ENCODE measurements around the gene STK11. TPM values are rescaled to one million over a fixed set of nuclear protein-coding genes. Genes with fewer than 3 reads are reported as not detected.
A peak's percentile ranks its signal among the peaks of the same experiment; 100 is the strongest.
"Not testable (repeated sequence)": the region's sequence is repeated elsewhere in the genome, so short reads cannot be mapped to it uniquely, and the experiment has no call there.

STK11 gene
- total RNA-seq, 1 donor from 2014 or later, result 69.6 TPM

DNA sequence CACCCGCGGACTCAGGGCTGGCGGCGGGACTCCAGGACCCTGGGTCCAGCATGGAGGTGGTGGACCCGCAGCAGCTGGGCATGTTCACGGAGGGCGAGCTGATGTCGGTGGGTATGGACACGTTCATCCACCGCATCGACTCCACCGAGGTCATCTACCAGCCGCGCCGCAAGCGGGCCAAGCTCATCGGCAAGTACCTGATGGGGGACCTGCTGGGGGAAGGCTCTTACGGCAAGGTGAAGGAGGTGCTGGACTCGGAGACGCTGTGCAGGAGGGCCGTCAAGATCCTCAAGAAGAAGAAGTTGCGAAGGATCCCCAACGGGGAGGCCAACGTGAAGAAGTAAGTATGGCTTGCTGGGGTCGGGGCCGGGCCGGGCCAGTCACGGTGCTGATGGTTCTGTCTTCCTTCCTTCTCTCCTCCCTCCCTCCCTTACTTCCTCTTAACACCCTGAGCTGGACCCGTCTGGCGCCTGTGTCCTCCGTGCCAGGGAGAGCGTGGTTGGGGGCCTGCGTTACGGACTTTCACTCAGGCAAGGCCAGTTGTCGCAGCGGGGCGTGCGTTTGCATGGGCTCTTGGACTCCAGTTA, 1.4 kb downstream of the STK11 start:
- no peaks in the 10 kb centered on the region for H3K9me3 Mint-ChIP-seq
- peak overlapping the region; percentile 95 for H3K4me3 Mint-ChIP-seq
- no peaks in the 10 kb centered on the region for H3K27me3 Mint-ChIP-seq (ENCODE audit: insufficient read depth)
- H3K36me3 Mint-ChIP-seq (ENCODE audit: low read depth), result peaks cover 14% of the 10 kb centered on the region
- peak; percentile 11 for DNase-seq (ENCODE audit: low spot score)
- H3K27ac Mint-ChIP-seq, result peak overlapping the region; percentile 93
- intact Hi-C loops (cut with micrococcal nuclease), result no loop called here
- peaks cover 18% of the 10 kb centered on the region for H3K4me1 Mint-ChIP-seq (ENCODE audit: low read depth)

DNA sequence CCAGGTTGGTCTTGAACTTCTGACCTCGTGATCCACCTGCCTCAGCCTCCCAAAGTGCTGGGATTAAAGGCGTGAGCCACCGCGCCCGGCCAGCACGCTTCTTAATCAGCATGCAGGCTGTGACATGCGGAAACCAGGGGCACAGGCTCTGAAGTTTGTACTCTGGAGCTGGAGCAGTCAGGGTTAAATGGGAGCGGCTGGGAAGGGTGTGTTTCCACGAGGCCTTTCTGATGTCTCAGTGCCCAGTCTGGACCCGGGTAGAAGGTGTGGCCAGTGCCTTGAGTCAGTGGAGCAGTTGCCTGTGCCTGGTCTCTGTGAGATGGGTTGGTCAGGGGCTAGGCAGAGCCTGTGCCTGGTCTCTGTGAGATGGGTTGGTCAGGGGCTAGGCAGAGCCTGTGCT, 3.3 kb downstream of the STK11 start:
- H3K27ac Mint-ChIP-seq; intact Hi-C loops (cut with micrococcal nuclease); H3K27me3 Mint-ChIP-seq (ENCODE audit: insufficient read depth); DNase-seq (ENCODE audit: low spot score); H3K9me3 Mint-ChIP-seq: not testable (repeated sequence)
- Mint-ChIP-seq H3K4me3 (peak overlapping the region; percentile 33), H3K36me3 (ENCODE audit: low read depth) (peaks cover 17% of the 10 kb centered on the region), H3K4me1 (ENCODE audit: low read depth) (peaks cover 17% of the 10 kb centered on the region)

DNA sequence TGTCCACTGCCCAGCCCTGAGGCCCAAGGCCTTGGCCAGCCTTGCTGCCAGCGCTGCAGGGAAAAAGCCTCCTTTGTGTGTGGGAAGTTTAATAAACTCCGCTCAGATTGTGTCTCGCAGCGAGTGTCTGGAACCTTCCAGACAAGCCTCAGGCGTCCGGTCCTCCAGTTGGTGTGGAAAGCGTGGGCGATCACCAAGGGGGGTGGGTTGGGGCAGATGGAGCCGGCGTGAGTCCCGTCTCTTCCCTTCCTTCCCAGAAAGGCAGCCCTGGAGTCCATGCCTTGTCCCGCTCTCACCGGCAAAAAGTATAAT, 4.6 kb downstream of the STK11 start:
- intact Hi-C loops (cut with micrococcal nuclease), result no loop called here
- no peaks in the 10 kb centered on the region for H3K9me3 Mint-ChIP-seq
- H3K4me1 Mint-ChIP-seq (ENCODE audit: low read depth), result peaks cover 18% of the 10 kb centered on the region
- peak overlapping the region; percentile 39 for H3K4me3 Mint-ChIP-seq
- H3K27me3 Mint-ChIP-seq (ENCODE audit: insufficient read depth), result no peaks in the 10 kb centered on the region
- H3K27ac Mint-ChIP-seq, result no peak overlapping the region
- peaks cover 20% of the 10 kb centered on the region for H3K36me3 Mint-ChIP-seq (ENCODE audit: low read depth)
- no peak for DNase-seq (ENCODE audit: low spot score)

- H3K4me3 Mint-ChIP-seq, result no peak overlapping the region
- H3K27ac Mint-ChIP-seq, result no peak overlapping the region
- DNase-seq (ENCODE audit: low spot score), result no peak
- H3K27me3 Mint-ChIP-seq (ENCODE audit: insufficient read depth), result no peaks in the 10 kb centered on the region
- peaks cover 18% of the 10 kb centered on the region for H3K4me1 Mint-ChIP-seq (ENCODE audit: low read depth)
- peaks cover 19% of the 10 kb centered on the region for H3K36me3 Mint-ChIP-seq (ENCODE audit: low read depth)
- H3K9me3 Mint-ChIP-seq, result no peaks in the 10 kb centered on the region
- intact Hi-C loops (cut with micrococcal nuclease), result no loop called here
Observed at GRCh38 chr19:1211494-1212234, 6.1 kb downstream of the STK11 start.

GRCh38 chr19:1213391-1214286, 8.1 kb downstream of the STK11 start:
- Mint-ChIP-seq H3K4me1 (ENCODE audit: low read depth) (peaks cover 18% of the 10 kb centered on the region), H3K4me3 (peak overlapping the region; percentile 78), H3K36me3 (ENCODE audit: low read depth) (peaks cover 18% of the 10 kb centered on the region), H3K27me3 (ENCODE audit: insufficient read depth) (no peaks in the 10 kb centered on the region), H3K9me3 (no peaks in the 10 kb centered on the region), H3K27ac (peak overlapping the region; percentile 95)
- intact Hi-C loops (cut with micrococcal nuclease), result no loop called here
- peak; percentile 58 for DNase-seq (ENCODE audit: low spot score)

- Mint-ChIP-seq H3K9me3 (no peaks in the 10 kb centered on the region), H3K4me3 (peak overlapping the region; percentile 78), H3K27me3 (ENCODE audit: insufficient read depth) (no peaks in the 10 kb centered on the region), H3K4me1 (ENCODE audit: low read depth) (peaks cover 18% of the 10 kb centered on the region), H3K36me3 (ENCODE audit: low read depth) (peaks cover 18% of the 10 kb centered on the region), H3K27ac (peak overlapping the region; percentile 95)
- intact Hi-C loops (cut with micrococcal nuclease), result no loop called here
- DNase-seq (ENCODE audit: low spot score), result no peak
Observed at GRCh38 chr19:1214299-1214861, 8.8 kb downstream of the STK11 start.

DNA sequence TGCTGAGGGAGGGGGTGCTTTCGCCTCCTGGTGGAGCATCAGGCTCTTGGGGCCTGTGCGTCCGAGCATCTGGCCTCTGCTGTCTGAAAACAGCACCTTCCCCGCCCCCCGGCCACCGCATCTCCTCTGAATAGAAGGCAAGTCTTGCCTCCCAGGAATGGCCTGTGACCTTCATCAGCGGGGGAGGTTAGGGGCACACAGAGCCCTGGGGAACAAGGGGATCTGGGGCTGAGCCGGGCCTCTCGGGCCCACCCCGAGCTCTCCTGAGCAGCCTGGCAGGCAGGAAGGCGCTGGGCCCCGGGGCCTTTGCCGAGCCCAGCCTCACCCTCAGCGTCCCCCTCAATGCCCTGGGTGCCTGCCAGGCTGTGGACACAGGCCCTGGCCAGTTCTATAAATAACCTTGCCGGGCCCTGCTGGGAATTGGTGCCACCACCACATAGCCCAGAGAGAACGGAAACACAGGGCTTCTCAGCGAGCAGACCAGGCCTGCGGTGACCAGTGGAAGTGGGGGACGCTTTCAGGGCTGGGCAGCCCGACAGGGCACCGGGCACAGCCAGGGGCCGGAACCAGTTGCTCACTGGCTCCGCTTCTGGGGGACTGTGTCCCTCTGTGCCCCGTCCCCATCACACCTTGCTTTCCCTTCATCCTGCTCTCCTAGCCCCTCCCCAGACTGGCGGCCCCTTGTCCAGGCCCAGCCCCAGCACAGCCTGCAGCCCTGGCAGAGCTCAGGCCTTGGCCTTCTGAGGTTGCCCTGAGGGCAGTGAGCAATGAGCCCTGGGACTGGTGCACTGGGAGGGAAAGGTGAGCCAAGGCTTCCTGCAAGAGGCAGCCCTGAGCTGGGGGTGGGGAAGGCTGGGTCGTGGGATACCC, 9.5 kb downstream of the STK11 start:
- H3K4me3 Mint-ChIP-seq, result no peak overlapping the region
- no peak overlapping the region for H3K27ac Mint-ChIP-seq
- no peaks in the 10 kb centered on the region for H3K27me3 Mint-ChIP-seq (ENCODE audit: insufficient read depth)
- no peaks in the 10 kb centered on the region for H3K9me3 Mint-ChIP-seq
- no peak for DNase-seq (ENCODE audit: low spot score)
- intact Hi-C loops (cut with micrococcal nuclease), result no loop called here
- peaks cover 16% of the 10 kb centered on the region for H3K36me3 Mint-ChIP-seq (ENCODE audit: low read depth)
- peaks cover 18% of the 10 kb centered on the region for H3K4me1 Mint-ChIP-seq (ENCODE audit: low read depth)

DNA sequence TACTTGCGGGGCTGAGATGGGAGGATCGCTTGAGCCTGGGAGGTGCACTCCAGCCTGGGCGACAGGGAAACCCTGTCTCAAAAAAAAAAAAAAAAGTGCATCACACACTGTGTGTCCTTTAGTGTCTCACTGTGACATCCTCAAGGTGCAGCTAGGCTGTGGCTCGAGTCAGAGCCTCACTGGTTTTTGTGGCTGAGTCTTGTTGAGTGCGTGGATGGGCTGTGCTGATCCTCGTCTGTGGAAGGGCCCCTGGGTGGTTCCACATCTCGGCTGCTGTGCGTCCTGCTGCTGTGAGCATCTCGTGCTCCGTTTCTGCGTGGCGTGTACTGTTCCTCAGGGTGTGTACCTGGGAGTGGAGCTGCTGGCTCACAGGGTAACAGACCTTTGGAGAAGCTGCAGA, 11.2 kb downstream of the STK11 start:
- no peaks in the 10 kb centered on the region for H3K9me3 Mint-ChIP-seq
- H3K27me3 Mint-ChIP-seq (ENCODE audit: insufficient read depth), result no peaks in the 10 kb centered on the region
- intact Hi-C loops (cut with micrococcal nuclease), result no loop called here
- H3K4me3 Mint-ChIP-seq, result no peak overlapping the region
- H3K36me3 Mint-ChIP-seq (ENCODE audit: low read depth), result peaks cover 10% of the 10 kb centered on the region
- H3K4me1 Mint-ChIP-seq (ENCODE audit: low read depth), result peaks cover 14% of the 10 kb centered on the region
- no peak overlapping the region for H3K27ac Mint-ChIP-seq
- DNase-seq (ENCODE audit: low spot score), result no peak

DNA sequence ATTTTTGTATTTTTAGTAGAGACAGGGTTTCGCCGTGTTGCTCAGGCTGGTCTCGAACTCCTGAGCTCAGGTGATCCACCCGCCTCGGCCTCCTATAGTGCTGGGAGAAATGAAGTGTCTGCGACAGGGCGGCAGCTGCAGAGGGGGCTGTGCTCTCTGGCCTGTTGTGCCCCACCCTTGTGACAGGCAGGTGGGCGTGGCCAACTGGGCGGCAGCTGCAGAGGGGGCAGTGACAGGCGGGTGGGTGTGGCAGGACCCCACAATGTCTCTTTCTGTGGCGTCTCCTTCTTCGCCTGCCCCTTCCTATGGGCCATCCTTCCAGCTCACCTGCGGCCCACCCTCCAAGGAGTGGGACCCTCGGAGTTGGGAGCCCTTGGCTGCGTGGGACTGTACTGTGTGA, 11.8 kb downstream of the STK11 start:
- intact Hi-C loops (cut with micrococcal nuclease), result no loop called here
- Mint-ChIP-seq H3K4me3 (no peak overlapping the region), H3K36me3 (ENCODE audit: low read depth) (peaks cover 9% of the 10 kb centered on the region), H3K27me3 (ENCODE audit: insufficient read depth) (no peaks in the 10 kb centered on the region), H3K9me3 (no peaks in the 10 kb centered on the region), H3K4me1 (ENCODE audit: low read depth) (peaks cover 14% of the 10 kb centered on the region), H3K27ac (no peak overlapping the region)
- no peak for DNase-seq (ENCODE audit: low spot score)

DNA sequence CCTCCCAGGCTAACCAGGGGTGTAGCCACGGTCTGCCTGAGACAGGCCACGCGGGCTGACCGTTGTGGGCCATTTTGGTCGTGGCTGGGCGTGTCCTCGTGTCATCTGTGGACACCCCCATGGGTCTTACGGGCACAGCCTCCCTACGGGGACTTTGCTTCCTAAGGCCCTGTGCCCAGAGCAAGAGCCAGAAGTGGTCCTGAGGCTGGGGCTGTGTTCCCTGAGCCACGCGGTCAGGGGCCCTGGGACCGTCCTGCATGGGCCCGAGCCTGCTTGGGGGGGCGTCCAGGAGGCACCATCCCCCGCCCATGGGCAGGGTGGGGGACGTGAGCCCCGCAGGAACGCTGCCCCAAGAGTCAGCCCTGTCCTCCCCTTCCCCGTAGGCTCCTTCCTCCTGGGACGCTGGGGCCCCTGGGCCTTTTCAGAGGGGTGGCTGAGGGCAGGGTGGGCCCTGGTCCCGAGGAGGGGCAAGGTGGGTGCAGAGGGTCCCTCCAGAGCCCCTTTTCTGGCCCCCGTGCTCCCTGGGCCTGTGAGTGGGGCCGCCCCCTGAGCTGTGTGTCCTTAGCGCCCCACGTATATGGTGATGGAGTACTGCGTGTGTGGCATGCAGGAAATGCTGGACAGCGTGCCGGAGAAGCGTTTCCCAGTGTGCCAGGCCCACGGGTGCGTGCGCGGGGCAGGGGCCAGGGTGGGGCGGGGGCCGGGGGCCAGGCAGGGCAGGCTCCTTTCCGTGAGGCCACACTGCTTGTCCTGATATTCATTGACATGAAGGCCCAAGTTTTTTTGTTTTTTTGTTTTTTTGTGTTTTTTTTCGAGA, 13.4 kb downstream of the STK11 start:
- Mint-ChIP-seq H3K27me3 (ENCODE audit: insufficient read depth) (no peaks in the 10 kb centered on the region), H3K9me3 (no peaks in the 10 kb centered on the region), H3K4me3 (no peak overlapping the region), H3K4me1 (ENCODE audit: low read depth) (peaks cover 4% of the 10 kb centered on the region), H3K36me3 (ENCODE audit: low read depth) (peaks cover 2% of the 10 kb centered on the region), H3K27ac (no peak overlapping the region)
- intact Hi-C loops (cut with micrococcal nuclease), result no loop called here
- DNase-seq (ENCODE audit: low spot score), result no peak

GRCh38 chr19:1219786-1220476, 14.4 kb downstream of the STK11 start:
- intact Hi-C loops (cut with micrococcal nuclease), result no loop called here
- no peak overlapping the region for H3K27ac Mint-ChIP-seq
- H3K9me3 Mint-ChIP-seq, result no peaks in the 10 kb centered on the region
- H3K4me1 Mint-ChIP-seq (ENCODE audit: low read depth), result no peaks in the 10 kb centered on the region
- no peak for DNase-seq (ENCODE audit: low spot score)
- H3K36me3 Mint-ChIP-seq (ENCODE audit: low read depth), result no peaks in the 10 kb centered on the region
- no peak overlapping the region for H3K4me3 Mint-ChIP-seq
- no peaks in the 10 kb centered on the region for H3K27me3 Mint-ChIP-seq (ENCODE audit: insufficient read depth)
